Activated CD8-positive, alpha-beta memory T cell treated with anti-CD3 and anti-CD28 coated beads for 36 hours (primary cell): ENCODE measurements around the gene SYNJ2. TPM values are rescaled to one million over a fixed set of nuclear protein-coding genes. Genes with fewer than 3 reads are reported as not detected.
"Not testable (repeated sequence)": the region's sequence is repeated elsewhere in the genome, so short reads cannot be mapped to it uniquely, and the experiment has no call there.

Experiments used
- CTCF ChIA-PET: fragments of 350-600 bp; sonication (Branson Sonifier 250); formaldehyde crosslinking; loops from one replicate; lab custom pipeline; 2021; ENCODE audit warnings: antibody characterized with exemption; lab: Charles Lee
- POLR2A ChIA-PET: fragments of 350-600 bp; sonication (Branson Sonifier 250); formaldehyde crosslinking; loops from one replicate; lab custom pipeline; 2021; ENCODE audit warnings: antibody characterized with exemption; lab: Charles Lee
- total RNA-seq, 2 experiments: library from RNA; stranded (reverse); gene quantifications; one replicate each; pipeline ENCODE4 v1.2.3, GENCODE V29; 2021

SYNJ2 gene, protein sequence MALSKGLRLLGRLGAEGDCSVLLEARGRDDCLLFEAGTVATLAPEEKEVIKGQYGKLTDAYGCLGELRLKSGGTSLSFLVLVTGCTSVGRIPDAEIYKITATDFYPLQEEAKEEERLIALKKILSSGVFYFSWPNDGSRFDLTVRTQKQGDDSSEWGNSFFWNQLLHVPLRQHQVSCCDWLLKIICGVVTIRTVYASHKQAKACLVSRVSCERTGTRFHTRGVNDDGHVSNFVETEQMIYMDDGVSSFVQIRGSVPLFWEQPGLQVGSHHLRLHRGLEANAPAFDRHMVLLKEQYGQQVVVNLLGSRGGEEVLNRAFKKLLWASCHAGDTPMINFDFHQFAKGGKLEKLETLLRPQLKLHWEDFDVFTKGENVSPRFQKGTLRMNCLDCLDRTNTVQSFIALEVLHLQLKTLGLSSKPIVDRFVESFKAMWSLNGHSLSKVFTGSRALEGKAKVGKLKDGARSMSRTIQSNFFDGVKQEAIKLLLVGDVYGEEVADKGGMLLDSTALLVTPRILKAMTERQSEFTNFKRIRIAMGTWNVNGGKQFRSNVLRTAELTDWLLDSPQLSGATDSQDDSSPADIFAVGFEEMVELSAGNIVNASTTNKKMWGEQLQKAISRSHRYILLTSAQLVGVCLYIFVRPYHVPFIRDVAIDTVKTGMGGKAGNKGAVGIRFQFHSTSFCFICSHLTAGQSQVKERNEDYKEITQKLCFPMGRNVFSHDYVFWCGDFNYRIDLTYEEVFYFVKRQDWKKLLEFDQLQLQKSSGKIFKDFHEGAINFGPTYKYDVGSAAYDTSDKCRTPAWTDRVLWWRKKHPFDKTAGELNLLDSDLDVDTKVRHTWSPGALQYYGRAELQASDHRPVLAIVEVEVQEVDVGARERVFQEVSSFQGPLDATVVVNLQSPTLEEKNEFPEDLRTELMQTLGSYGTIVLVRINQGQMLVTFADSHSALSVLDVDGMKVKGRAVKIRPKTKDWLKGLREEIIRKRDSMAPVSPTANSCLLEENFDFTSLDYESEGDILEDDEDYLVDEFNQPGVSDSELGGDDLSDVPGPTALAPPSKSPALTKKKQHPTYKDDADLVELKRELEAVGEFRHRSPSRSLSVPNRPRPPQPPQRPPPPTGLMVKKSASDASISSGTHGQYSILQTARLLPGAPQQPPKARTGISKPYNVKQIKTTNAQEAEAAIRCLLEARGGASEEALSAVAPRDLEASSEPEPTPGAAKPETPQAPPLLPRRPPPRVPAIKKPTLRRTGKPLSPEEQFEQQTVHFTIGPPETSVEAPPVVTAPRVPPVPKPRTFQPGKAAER (N-terminal part only)
- total RNA-seq = 10 to 100 TPM; 25.8 to 27.4 TPM

DNA sequence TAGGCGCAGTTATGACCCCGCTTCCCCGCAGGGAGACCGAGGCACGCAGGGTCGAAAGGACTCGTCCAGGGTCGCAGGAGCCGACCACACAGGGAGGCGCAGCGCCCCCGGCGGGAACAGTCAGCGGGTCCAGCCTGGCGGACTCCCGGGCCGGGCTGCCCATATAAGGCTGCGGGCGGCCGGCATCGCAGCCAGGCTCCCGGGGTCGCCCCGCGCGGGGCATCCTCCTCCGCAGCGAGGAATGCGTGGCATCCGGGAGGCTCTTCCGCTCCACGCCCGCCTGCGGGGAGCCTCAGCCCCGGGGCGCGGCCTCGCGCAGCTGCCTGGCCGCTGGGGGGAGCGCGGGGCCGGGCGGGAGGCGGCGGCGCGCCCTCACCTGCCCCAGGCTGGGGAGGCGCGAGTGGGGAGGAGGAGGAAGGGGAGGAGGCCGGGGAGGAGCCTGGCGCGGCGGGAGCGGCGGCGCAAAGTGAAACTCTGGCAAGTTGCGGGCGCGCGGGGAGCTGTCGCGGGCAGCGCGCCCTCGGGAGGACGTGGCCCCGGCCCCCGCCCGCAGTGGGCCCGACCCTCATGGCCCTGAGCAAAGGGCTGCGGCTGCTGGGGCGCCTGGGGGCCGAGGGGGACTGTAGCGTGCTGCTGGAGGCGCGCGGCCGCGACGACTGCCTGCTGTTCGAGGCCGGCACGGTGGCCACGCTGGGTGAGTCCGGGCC, at the start of gene SYNJ2:
Gene SYNJ2 (plus strand): TSS at position 469 of the 707 bp plus-strand sequence. CDS start 99 bp downstream, at position 568.
- POLR2A ChIA-PET = interaction anchor here (0.6 to 0.8 kb wide), 3 partner anchors 34 to 231 kb away, joined by 3 to 5 read pairs (median 3); no protein-coding TSS in a partner anchor
- CTCF ChIA-PET = interaction anchor here (0.6 to 2.8 kb wide), 6 partner anchors 17 to 658 kb away, joined by 3 to 9 read pairs (median 3); partner anchors contain the start of gene TMEM242

DNA sequence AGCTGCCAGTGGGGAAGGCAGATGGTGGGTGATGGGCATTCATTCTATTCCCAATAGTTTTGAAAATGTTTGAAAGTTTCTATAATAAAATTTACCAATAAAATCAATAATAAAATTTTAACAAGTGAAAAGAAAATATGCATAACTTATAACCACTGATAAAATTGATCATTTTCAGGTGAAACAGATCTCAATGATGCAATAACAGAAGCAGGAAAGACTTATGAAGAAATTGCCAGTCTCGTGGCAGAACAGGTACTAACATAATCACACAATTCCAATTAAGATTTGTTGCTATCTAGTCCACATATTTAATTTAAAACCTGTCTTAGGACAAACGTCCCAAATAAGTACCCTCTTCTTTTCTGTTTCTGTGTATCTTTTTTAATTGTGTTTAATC, 45.9 kb upstream of the SYNJ2 start:
- ChIA-PET CTCF (no interaction called here), POLR2A (no interaction called here)

DNA sequence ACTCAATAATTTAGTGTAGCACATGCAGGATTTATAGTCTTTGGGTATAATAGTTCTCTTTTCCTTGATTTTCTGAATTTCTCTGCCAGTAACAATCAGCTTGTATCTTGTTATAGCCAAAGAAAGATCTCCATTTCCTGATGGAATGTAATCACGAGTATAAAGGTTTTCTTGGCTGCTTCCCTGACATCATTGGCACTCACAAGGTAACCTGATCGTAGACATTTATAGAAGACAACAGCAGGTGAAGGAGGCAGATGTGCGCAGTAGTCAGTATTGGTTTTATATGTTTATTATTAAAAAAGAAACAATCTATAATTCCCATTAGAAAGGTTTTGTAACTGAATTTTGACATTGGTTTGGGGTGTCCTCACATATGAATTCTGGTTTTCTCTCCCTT, 44.3 kb upstream of the SYNJ2 start:
- ChIA-PET CTCF (no interaction called here), POLR2A (no interaction called here)

DNA sequence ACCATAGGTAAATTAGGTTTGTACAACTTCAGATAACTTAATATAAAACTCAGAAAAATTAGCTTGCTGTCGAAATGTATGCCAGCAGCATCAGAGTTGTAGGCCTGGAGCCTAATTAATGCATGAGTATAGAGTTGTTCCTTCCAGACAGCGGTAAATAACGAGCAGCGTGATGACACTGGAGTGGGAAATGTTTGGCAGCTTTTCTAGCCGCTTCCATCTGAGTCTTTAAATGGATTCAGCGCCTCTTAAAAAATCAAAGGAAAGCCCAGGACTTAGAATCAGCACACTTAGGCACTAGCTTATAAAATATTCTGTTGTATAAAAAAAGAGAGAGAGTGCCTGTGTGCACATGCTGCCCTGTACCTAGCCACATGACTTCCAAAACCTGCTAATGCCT, 43.7 kb upstream of the SYNJ2 start:
- CTCF ChIA-PET = interaction anchor here (1.6 kb wide), 1 partner anchor 88 kb away, joined by 3 read pairs; no protein-coding TSS in a partner anchor
- POLR2A ChIA-PET = no interaction called here

DNA sequence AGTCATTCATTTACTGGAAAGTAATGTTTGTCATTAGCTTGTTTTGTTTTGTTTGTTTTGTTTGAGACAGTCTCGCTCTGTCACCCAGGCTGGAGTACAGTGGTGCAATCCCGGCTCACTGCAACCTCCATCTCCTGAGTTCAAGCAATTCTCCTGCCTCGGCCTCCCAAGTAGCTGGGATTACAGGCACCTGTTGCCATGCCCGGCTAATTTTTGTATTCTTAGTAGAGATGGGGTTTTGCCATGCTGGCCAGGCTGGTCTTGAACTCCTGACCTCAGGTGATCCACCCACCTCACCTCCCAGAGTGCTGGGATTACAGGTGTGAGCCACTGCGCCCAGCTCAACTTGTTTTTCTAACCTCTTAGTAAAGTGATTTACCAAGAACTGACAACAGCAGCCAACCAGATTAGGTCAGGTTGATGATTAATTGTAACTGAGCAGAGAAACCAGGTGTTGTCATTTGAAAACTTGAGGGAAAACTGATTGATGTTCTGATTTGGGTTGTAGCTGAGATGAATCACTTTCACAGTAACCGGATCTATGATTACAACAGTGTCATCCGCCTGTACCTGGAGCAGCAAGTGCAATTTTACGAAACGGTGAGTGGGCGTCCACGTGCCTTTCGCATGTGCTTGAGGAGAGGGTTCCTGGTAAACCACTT, 41.2 kb upstream of the SYNJ2 start:
- CTCF ChIA-PET = interaction anchor here (0.5 to 1.4 kb wide), 4 partner anchors 10 to 214 kb away, joined by 3 to 4 read pairs (median 3); no protein-coding TSS in a partner anchor
- POLR2A ChIA-PET = interaction anchor here (1.2 kb wide), 1 partner anchor 32 kb away, joined by 3 read pairs; no protein-coding TSS in a partner anchor

DNA sequence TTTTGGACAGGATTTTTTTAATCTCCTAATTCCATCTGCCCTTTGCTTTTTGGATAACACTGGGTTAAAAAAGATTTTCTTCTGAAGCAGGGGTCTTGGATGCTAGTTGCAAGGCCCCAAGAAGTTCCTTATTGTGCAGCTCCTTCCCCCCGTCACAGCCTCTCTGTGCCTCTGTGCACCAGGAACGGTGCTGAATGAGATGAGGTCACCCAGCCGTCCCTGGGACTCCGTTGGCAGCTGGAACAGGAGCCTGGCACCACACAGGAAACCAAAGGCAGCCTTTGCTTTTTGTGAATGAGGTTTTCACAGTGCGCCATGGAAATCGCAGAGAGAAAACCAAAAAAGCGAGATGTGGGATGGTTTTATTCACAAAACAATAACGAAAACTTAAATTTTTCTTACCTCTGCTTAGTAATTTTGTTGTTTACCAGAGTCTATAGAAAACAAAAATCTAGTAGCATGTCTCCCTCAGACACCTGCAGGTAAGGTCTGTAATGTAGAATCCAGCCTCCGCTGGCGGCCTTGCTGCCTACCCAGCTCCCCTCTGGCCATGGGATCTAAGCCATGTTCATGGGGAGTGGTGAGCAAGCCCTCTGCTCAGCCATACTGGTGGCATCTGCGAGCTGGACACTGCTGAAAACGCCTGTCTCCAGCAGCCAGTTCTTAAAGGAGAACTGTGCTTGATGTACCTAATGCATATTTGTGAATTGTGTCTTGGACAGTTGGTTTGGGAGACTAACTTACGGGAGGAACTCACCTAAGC, 40.4 kb upstream of the SYNJ2 start:
- POLR2A ChIA-PET = interaction anchor here (1.2 kb wide), 1 partner anchor 33 kb away, joined by 3 read pairs; no protein-coding TSS in a partner anchor
- CTCF ChIA-PET = interaction anchor here (1.0 to 1.4 kb wide), 2 partner anchors 98 to 179 kb away, joined by 3 to 4 read pairs; no protein-coding TSS in a partner anchor

DNA sequence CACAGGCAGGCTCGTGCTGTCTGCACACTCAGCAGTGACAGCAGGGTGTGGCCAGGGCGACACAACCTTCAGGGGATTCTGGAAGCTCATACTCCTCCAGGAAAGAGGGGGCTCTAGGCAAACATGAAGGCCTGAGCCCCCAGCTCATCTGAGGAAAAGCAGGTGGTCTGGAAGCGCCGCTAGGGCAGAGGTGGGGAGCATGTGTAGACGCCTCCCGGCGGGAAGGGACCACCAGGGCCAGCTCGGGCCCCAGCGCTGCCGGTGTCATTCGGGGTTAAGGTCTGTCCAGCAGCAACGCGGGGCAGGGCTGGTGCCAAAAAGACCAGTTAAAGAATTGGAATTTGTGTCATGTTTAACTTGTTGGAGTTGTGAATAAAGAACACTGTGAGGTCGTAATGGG, 39.3 kb upstream of the SYNJ2 start:
- CTCF ChIA-PET = no interaction called here
- POLR2A ChIA-PET = no interaction called here

DNA sequence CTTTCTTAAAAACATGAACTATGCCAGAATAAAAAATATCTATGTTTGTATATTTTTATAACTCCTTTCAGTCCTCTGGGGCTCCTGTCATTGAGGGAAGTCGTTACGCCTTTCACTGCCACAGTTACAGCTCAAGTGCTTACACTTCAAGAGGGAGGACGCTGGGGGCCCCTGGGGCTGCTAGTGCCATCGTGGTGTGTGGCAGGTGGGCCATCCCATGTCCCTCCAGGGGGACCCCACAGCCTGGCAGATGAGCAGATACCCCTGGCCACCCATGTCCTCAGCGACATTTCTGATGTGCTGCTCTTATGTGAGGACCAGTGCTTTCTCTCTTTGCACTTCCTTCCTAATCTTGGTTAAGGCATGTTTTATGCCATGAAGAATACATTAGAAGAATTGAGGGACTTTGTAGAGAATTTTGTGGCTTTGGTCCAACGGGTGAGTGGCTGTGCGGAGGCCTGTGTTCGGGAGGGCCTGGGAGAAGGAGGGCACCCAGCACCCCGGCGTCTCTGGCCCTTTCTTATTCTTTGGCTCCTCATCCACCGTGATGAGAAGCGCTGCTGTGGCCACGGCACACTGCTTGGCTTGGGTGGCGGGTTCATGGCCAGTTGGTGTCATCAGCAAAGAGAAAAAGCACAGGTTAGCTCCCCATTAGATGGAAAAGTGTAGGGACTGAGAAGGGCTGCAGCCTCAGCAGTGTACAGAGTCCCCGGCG, 38.3 kb upstream of the SYNJ2 start:
- CTCF ChIA-PET = no interaction called here
- POLR2A ChIA-PET = no interaction called here

DNA sequence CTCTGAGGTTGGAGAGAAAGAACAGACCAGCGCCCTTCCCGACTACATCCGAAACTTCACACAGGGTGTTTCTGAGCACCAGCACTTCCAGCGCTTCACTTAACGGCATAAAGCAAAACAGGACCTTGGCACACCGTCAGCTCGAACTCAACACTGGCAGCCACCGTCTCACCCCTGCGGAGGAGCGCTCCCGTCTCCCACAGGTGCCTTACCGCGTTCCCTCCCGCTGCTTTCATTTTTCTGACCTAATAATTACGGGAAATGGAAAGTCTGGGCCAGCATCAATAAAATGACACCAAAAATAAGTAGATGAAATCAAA, 37.7 kb upstream of the SYNJ2 start:
- CTCF ChIA-PET = no interaction called here
- POLR2A ChIA-PET = no interaction called here

DNA sequence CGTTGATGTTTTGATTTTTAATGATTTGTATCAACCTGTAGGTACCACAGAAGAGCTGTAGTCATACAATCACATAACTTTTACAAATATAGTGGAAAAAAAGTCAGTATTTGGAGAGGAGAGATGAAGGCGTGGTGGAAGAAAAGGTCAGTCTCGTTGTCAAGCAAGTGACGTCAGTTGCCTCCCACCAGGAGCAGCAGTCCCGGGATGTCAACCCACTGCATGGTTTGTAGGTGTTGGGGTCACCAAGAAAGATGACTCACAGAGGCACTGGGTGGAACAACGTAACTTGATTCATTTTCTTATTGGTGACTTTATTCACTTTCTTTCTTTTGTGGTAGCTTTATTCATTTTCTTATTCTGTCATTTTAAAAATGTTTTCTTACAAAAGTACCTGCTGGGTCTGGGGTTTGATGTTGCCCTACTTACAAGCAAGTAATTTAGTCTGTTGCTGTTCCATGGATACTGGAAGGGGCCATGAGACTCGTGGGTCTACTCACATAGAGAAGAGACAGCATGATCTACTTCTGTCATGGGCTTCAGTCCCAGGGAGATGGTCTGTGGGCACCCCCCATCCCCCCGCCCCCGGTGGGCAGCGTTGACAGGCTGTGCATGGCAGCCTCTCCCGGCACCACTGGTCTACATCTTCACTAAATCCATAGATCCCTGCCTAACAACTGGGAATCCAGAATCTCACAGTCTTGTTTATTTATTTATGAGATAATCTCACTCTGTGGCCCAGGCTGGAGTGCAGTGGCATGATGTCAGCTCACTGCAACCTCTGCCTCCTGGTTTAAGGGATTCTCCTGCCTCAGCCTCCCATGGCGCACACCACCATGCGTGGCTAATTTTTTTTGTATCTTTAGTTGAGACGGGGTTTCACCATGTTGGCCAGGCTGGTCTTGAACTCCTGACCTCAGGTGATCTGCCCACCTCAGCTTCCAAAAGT, 36.4 kb upstream of the SYNJ2 start:
- ChIA-PET POLR2A (no interaction called here), CTCF (interaction anchor here (0.9 to 1.0 kb wide), 2 partner anchors 83 to 188 kb away, joined by 3 read pairs; no protein-coding TSS in a partner anchor)

DNA sequence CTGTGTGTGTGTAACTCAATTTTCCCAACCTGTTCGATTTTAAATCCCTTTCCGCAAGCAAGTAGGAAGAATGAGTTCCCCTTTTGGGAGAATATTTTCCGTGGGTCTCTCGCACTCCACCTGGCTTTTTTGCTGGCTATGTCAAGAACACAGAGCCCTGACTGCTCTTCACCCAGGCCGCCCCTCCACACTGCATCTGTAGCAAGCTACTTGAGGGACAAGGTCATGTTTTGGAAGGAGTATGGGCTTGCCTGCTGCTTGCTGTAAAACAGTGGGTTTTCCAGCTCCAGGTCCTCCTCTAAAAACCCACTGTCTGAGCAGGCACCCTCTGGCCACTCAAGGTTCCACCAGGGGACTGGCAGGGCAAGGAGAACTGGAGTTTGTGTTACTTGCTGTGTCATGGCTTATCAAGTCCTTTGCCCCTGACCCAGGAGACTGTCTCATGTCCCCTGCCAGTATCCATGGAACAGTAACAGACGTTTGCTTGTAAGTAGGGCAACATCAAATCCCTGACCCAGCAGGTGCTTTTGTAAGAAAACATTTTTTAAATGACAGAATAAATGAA, 35.5 kb upstream of the SYNJ2 start:
- ChIA-PET CTCF (interaction anchor here (0.9 kb wide), 1 partner anchor 125 kb away, joined by 3 read pairs; no protein-coding TSS in a partner anchor), POLR2A (no interaction called here)

DNA sequence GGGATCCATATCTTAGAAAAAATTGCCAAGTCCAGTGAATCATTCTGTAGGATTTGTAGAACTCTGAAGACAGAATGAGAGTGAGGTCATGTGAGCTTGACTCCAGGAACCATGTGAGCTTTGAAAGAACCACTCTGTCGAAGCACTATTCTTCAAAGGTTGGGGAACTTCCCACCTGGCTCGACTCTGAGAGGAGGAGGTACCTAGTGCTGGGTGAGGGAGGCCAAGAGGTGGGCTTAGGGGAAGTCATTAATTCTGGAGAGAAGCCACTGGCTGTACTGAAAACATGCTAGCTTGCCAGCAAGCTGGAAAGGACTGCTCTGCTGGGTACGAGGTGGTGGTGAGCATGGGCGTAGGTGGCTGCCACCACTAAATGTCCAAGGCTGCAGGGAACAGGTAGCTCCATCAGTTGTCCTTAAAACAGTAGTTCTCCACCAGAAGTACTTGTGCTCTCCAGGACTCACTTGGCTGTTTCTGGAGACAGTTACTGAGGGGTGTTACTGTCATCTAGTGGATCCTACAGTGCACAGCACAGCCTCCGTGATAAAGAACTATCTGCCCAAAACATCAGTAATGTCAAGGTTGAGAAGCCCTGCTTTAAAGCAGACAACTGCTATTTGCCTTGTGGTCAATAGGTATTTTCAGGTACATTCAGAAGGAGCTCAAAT, 34.7 kb upstream of the SYNJ2 start:
- CTCF ChIA-PET = interaction anchor here (0.9 kb wide), 1 partner anchor 124 kb away, joined by 3 read pairs; no protein-coding TSS in a partner anchor
- POLR2A ChIA-PET = interaction anchor here (1.2 kb wide), 1 partner anchor 35 kb away, joined by 5 read pairs; the partner anchor contains the start of gene SYNJ2

DNA sequence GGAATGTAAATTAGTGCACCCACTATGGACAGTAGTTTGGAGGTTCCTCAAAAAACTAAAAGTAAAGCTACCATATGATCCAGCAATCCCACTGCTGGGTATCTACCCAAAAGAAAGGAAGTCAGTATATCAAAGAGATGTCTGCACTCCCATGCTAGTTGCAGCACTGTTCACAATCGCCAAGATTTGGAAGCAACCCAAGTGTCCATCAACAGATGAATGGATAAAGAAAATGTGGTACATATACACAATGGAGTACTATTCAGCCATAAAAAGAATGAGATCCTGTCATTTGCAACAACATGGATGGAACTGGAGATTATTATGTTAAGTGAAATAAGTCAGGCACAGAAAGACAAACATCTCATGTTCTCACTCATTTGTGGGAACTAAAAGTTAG, 30.8 kb upstream of the SYNJ2 start:
- CTCF ChIA-PET, POLR2A ChIA-PET: not testable (repeated sequence)

DNA sequence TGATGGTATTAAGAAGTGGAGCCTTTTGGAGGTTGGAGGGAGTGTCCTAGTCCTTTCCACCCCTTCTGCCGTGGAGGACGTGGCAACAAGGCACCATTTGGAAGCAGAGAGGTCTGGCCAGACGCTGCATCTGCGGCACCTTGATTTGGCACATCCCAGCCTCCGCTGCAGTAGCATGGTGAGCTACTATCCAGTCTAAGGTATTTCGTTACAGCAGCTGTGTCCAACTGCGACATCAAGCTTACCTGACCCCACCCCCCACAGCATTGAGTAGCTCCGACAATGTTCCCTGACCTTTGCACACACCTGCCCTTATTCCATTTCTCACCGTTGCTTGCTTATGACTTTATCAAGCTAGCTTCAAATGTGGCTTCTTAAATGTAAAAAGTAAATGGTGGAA, 29.8 kb upstream of the SYNJ2 start:
- POLR2A ChIA-PET = no interaction called here
- CTCF ChIA-PET = no interaction called here
